KG1 (cell line): ENCODE measurements around the gene ANO8.
"Not testable (repeated sequence)": the region's sequence is repeated elsewhere in the genome, so short reads cannot be mapped to it uniquely, and the experiment has no call there.

ENCODE experiments used
- DNase-seq: peaks from one replicate; lab custom pipeline; 2025; lab: John Stamatoyannopoulos, UW

Gene ANO8

GRCh38 chr19:17309965-17310461 is 24.6 kb downstream of the ANO8 start:
- no peak for DNase-seq

GRCh38 chr19:17309198-17309964 is 25.3 kb downstream of the ANO8 start, which contains the start of gene DDA1:
Gene DDA1 (plus strand): TSS chr19:17309563. CDS start chr19:17309655, 92 bp downstream.
- DNase-seq, result peak; percentile 97

DNA sequence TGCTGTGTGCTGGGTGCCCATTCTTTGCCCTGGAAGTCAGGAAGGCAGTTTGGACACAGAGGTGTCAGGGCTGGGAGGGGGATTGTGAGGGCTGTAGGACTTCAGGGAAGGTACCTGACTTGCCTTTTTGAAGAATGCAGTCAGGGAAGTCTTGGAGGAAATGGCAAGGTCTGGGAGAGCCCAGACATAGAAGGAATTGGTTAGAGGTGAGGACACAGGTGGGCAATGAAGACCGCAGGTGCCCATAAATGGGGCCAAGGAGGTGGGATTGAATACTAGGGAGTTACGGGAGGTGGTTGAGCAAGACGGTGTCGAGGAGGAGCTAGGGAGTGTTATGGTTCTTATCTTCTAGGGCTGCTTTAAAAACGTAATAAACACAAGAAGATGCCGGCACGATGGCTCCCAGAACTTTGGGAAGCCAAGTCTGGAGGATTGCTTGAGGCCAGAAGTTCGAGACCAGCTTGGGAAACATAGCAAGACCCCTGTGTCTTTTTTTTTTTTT is 26.7 kb downstream of the ANO8 start:
- DNase-seq, result no peak

DNA sequence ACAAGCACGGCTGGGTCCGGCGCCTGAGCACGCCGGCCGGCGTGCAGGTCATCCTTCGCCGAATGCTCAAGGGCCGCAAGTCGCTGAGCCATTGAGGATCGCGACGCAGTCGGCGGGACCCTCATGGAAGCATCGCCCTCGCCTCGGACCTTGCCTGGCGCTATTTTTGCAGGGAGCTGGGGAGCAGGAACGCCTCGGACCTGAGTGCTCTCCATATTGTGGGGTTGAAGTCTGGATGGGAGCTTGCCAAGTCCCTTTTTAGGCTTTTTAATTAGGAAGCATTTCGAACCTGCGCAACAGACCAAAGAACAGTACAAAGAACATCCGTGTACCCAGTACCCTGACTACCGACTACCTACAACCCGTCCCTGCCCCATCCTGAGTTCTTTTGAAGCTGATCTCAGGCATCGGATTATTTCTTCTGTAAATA is 28.4 kb downstream of the ANO8 start:
- DNase-seq, result peak; percentile 56

DNA sequence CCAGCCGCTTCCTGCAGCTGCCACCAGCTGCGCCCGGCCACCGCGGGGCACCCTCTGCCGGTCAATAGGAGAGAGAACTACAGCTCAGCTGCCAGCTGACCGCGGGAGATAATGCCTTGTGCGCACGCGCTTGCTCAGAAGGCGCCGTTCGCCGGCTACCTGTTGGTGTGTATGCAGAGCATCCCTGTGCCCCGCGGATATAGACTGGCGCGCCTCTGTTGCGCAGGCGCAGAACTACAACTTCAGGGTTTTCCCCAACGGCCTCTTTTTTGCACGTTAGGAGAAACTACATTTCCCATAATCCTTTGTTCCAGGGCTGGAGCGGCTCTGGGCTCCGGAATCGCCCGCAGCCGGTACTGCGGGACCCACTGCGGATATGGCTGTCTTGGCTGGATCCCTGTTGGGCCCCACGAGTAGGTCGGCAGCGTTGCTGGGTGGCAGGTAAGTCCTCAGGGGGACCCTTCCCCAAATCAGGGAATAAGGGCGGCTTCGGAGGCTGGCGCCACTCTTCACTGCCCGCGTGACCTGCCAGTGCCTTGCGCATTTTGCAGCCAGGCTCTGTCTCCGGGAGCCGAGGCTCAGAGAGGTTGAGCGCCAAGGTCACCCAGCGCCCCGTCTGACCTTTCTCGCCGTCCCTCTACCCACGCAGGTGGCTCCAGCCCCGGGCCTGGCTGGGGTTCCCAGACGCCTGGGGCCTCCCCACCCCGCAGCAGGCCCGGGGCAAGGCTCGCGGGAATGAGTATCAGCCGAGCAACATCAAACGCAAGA is 29.0 kb downstream of the ANO8 start, which contains the start of gene MRPL34:
TSS of gene MRPL34 (plus strand) at position 356 of the 768 bp plus-strand sequence. CDS start at position 377, 21 bp downstream.
- DNase-seq, result peak; percentile 95

GRCh38 chr19:17305216-17305516 is 29.5 kb downstream of the ANO8 start:
- DNase-seq, result no peak

DNA sequence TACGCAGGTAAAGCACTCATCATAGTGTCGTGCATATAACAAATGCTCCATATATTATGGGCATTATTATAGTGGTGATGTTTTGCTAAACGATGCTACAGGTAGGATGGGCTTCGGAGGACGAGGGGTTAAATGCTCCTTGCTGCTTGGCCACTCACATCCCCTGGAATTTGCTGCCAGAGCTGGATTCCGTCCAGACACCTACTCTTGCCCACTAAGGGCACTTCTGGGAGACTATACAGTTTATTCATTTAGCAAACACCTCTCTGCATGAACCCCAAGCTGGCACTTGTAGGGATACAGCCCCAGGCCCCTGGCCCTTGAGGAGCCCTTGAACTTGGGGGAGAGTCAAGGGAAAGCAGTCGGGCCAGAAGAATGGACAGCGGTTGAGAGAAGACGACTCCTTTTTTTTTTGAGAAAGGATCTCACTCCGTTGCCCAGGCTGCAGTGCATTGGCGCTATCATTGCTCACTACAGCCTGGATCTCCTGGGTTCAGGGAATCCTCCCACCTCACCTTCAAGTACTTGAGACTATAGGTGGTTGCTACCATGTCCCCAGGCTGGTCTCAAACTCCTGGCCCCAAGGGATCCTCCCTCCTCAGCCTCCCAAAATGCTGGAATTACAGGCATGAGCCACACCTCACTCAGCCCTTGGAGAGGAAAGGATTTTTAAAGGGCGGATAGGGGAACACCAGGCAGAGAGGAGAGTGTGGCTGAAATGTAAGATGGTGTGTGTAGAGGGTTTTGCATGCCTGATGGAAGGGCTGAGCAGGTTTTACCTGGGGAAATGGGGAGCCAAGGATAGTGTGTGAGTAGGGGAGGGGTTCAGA is 30.1 kb downstream of the ANO8 start:
- no peak for DNase-seq

GRCh38 chr19:17303940-17304267 is 30.8 kb downstream of the ANO8 start:
- DNase-seq, result no peak

GRCh38 chr19:17303167-17303939 is 31.3 kb downstream of the ANO8 start, which contains the start of gene ABHD8:
Gene ABHD8 (minus strand): TSS chr19:17303425. CDS start chr19:17301616, 1,809 bp downstream.
- peak; percentile 86 for DNase-seq

- no peak for DNase-seq
Observed at GRCh38 chr19:17302391-17303166, 32.1 kb downstream of the ANO8 start.

- no peak for DNase-seq
Observed at GRCh38 chr19:17300992-17301619, 33.5 kb downstream of the ANO8 start.

- no peak for DNase-seq
Observed at GRCh38 chr19:17296976-17297375, 37.7 kb downstream of the ANO8 start.

DNA sequence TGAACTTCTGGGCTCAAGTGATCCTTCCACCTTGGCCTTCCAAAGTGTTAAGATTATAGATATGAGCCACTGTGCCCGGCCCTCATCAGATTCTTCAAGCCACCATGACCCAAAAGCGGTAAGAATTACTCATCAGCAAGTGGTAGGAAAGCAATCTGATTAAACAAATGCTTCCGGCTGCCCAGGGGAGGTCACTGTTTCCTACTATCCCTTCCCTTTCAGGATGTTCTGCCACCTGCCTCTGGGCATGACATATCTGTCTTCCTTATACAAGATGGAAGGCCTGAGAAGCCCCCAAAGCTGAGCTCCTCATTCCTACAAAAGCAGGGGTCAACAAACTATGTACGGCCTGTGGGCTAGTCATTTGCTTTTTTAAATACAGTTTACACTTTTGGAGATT is 38.4 kb downstream of the ANO8 start:
- no peak for DNase-seq

DNA sequence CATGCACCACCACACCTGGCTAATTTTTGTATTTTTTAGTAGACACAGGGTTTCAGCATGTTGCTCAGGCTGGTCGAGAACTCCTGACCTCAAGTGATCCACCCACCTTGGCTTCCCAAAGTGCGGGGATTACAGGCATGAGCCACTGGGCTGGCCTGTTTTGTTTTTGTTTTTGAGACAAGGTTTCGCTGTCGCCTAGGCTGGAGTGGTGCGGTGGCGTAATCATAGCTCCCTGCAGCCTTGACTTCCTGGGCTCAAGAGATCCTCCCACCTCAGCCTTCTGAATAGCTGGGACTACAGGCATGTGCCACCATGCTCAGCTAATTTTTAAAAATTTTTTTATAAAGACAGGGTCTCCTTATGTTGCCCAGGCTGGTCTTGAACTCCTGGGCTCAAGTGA is 39.1 kb downstream of the ANO8 start:
- DNase-seq, result not testable (repeated sequence)

DNA sequence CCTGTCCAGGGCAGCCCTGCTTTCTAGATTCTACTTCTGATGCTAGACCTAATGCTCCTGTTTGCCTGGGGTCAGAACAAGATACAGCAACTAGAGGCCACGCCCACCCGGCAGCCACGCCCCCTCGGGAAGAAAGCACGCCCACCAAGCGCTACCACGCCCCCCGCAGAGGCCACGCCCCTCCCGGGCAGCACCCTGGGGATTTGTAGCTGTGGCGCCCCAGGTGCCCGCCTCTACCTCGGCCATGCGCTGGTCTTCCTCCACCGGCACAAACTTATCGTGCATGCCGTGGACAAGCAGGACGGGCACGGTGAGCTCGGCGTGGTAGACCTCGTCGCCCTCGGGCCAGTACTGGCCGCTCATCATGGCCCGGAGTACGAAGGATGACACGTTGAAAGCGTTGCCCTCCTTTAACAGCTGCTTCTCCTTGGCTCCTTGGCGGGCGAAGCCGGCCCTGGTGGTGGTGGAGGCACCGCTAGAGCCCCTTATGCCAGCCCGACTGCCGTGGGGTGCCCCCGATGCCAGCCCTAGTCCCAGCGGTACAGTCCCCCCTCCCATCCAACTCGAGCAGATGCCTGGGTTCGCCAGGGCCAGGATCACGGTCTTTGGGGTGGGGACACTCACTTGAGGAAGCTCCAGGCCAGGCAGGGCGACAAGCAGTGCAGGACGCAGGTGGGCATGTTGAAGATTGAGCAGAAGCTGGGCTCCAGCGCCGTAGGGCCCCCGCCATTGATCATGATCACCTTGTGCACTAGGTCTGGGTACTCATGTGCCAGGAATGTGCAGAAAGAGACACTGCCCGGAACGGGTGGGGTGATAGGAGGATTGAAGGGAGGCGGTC is 40.4 kb downstream of the ANO8 start:
- no peak for DNase-seq

- no peak for DNase-seq
Observed at GRCh38 chr19:17293605-17294004, 41.0 kb downstream of the ANO8 start.

DNA sequence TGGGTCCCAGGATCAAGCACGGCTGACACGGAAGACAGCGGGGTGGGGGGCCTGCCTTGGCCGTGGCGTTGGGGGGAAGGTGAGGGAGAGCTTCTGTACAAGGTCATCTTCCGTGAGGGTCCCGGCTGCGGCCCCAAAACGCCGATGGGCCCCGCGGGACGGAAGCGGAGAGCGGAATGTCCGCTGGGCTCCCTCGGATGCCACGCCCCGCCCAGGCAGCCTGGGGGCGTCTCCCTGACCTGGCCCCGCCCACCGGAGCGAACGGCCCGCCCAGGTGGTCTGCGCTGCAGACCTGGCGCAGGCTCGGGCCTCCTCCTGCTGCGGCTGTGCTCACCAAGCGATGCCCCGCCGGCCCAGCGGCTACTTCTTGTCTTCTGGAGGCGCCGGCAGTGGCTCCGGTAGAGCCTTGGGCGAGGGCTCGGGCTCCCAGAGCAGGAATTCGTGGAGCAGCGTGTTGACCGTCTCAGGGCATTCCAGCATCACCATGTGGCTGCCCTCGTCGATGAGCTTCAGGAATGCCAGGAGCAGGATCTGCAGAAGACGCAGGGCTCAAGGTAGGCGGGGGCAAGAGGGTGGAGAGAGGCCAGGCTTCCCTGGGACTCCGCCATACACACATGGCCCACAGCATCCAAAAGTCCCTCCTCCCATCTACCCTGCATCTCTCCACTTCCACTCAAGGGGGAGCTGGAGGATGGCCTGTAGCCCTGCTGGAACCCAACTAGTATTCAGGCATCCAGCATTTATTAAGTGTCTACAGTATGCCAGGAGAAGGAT is 42.2 kb downstream of the ANO8 start:
- no peak for DNase-seq

- DNase-seq, result no peak
Observed at GRCh38 chr19:17289489-17289888, 45.2 kb downstream of the ANO8 start.
